HG03575 (cell line): ENCODE measurements around the gene KLHDC9.

Experiments
- ATAC-seq: cut with Tn5 transposase; IDR thresholded peaks from one replicate; pipeline ENCODE4 v1.9.1; 2021; ENCODE audit not compliant: unreplicated experiment, insufficient number of reproducible peaks, low FRiP score; ENCODE audit errors: extremely low read depth

KLHDC9 gene

GRCh38 chr1:161073474-161074121, 24.6 kb upstream of the KLHDC9 start:
- ATAC-seq, result no peak

- ATAC-seq, result no peak
Measured at GRCh38 chr1:161074676-161075368, 23.3 kb upstream of the KLHDC9 start.

GRCh38 chr1:161076410-161076809, 21.8 kb upstream of the KLHDC9 start:
- ATAC-seq, result no peak

- ATAC-seq, result no peak
Measured at GRCh38 chr1:161077426-161077825, 20.7 kb upstream of the KLHDC9 start.

- ATAC-seq, result no peak
Measured at GRCh38 chr1:161079436-161080110, 18.6 kb upstream of the KLHDC9 start.

- ATAC-seq, result no peak
Measured at GRCh38 chr1:161080441-161081405, 17.4 kb upstream of the KLHDC9 start.

GRCh38 chr1:161081519-161081918, 16.6 kb upstream of the KLHDC9 start:
- ATAC-seq, result no peak

- no peak for ATAC-seq
Measured at GRCh38 chr1:161082483-161082882, 15.7 kb upstream of the KLHDC9 start.

GRCh38 chr1:161082996-161083747, 15.0 kb upstream of the KLHDC9 start:
- ATAC-seq, result no peak

- no peak for ATAC-seq
Measured at GRCh38 chr1:161083748-161084596, 14.2 kb upstream of the KLHDC9 start.

GRCh38 chr1:161084597-161084988, 13.6 kb upstream of the KLHDC9 start:
- ATAC-seq, result no peak

GRCh38 chr1:161085165-161085564, 13.0 kb upstream of the KLHDC9 start:
- no peak for ATAC-seq

GRCh38 chr1:161086457-161086856, 11.7 kb upstream of the KLHDC9 start:
- ATAC-seq, result no peak

GRCh38 chr1:161088587-161089110, 9.5 kb upstream of the KLHDC9 start:
- no peak for ATAC-seq

- no peak for ATAC-seq
Measured at GRCh38 chr1:161089251-161089924, 8.8 kb upstream of the KLHDC9 start, which contains the start of gene NECTIN4. TSS of gene NECTIN4 (minus strand) at chr1:161089558. CDS start at chr1:161089296, 262 bp downstream.

GRCh38 chr1:161089938-161090337, 8.2 kb upstream of the KLHDC9 start:
- no peak for ATAC-seq

- ATAC-seq, result no peak
Measured at GRCh38 chr1:161090617-161091016, 7.5 kb upstream of the KLHDC9 start.
